SK-N-SH treated with all-trans-retinoic acid at 6 μM for 48 hours (cell line): ENCODE measurements around the gene GPR137B.

Experiments used
- ATAC-seq: fragments of 200-7000 bp; cut with Tn5 transposase; 3 replicates; pipeline ENCODE4 v1.9.1; 2020; ENCODE audit warnings: mild to moderate bottlenecking, moderate library complexity
- ARNTL ChIP-seq: fragments of 450-650 bp; formaldehyde crosslinking; IDR thresholded peaks from 2 replicates; pipeline ENCODE4 v1.5.0; 2020; ENCODE audit warnings: low read depth, mild to moderate bottlenecking, moderate library complexity, borderline replicate concordance
- BACH2 ChIP-seq: fragments of 250-450 bp; sonication (Bioruptor Pico); IDR thresholded peaks from 2 replicates; pipeline ENCODE4 v1.9.0; 2021; ENCODE audit warnings: mild to moderate bottlenecking, borderline replicate concordance
- CREB5 ChIP-seq: fragments of 250-450 bp; sonication (Bioruptor Pico); IDR thresholded peaks from 2 replicates; pipeline ENCODE4 v1.5.1; 2020; ENCODE audit warnings: low read depth, mild to moderate bottlenecking, moderate library complexity
- CSRNP3 ChIP-seq: fragments of 250-450 bp; sonication (Bioruptor Pico); IDR thresholded peaks from 2 replicates; pipeline ENCODE4 v1.5.1; 2021; ENCODE audit warnings: mild to moderate bottlenecking, moderate library complexity
- ESRRG ChIP-seq: fragments of 250-450 bp; sonication (Bioruptor Pico); IDR thresholded peaks from 2 replicates; pipeline ENCODE4 v1.6.1; 2021; ENCODE audit warnings: mild to moderate bottlenecking
- GLIS3 ChIP-seq: fragments of 250-450 bp; sonication (Bioruptor Pico); IDR thresholded peaks from 2 replicates; pipeline ENCODE4 v1.5.0; 2020; ENCODE audit warnings: mild to moderate bottlenecking, moderate library complexity
- ISL1 ChIP-seq: fragments of 250-450 bp; sonication (Bioruptor Pico); IDR thresholded peaks from 2 replicates; pipeline ENCODE4 v2.1.2; 2022; ENCODE audit warnings: mild to moderate bottlenecking, moderate library complexity
- RARB ChIP-seq: fragments of 250-450 bp; sonication (Bioruptor Pico); IDR thresholded peaks from 2 replicates; pipeline ENCODE4 v1.8.0; 2021; ENCODE audit warnings: mild to moderate bottlenecking, moderate library complexity
- SNAI2 ChIP-seq: fragments of 250-450 bp; sonication (Bioruptor Pico); IDR thresholded peaks from 2 replicates; pipeline ENCODE4 v1.5.0; 2020; ENCODE audit warnings: mild to moderate bottlenecking, moderate library complexity
- TCF4 ChIP-seq: fragments of 250-450 bp; sonication (Bioruptor Pico); IDR thresholded peaks from 2 replicates; pipeline ENCODE4 v1.8.0; 2021; ENCODE audit warnings: mild to moderate bottlenecking, moderate library complexity, borderline replicate concordance
- TOX ChIP-seq: fragments of 250-450 bp; sonication (Bioruptor Pico); IDR thresholded peaks from 2 replicates; pipeline ENCODE4 v1.8.0; 2021; ENCODE audit warnings: mild to moderate bottlenecking, moderate library complexity, borderline replicate concordance
- TSHZ2 ChIP-seq: fragments of 250-450 bp; sonication (Bioruptor Pico); IDR thresholded peaks from 2 replicates; pipeline ENCODE4 v1.5.0; 2020; ENCODE audit warnings: mild to moderate bottlenecking, moderate library complexity
- ZFP30 ChIP-seq: fragments of 450-650 bp; formaldehyde crosslinking; IDR thresholded peaks from 2 replicates; pipeline ENCODE4 v1.5.0; 2022; ENCODE audit warnings: mild to moderate bottlenecking, moderate library complexity
- ZNF565 ChIP-seq: fragments of 450-650 bp; formaldehyde crosslinking; conservative IDR thresholded peaks from 2 replicates; pipeline ENCODE4 v1.5.0; 2020; ENCODE audit warnings: low read depth, mild to moderate bottlenecking, moderate library complexity
- ZNF70 ChIP-seq: fragments of 450-650 bp; formaldehyde crosslinking; IDR thresholded peaks from 2 replicates; pipeline ENCODE4 v1.5.0; 2020; ENCODE audit warnings: mild to moderate bottlenecking, moderate library complexity
- ZNF8 ChIP-seq: fragments of 450-650 bp; formaldehyde crosslinking; IDR thresholded peaks from 2 replicates; pipeline ENCODE4 v1.5.0; 2020; ENCODE audit warnings: mild to moderate bottlenecking, moderate library complexity
- TF ChIP-seq, protein P1 (sequence below): fragments of 250-450 bp; sonication (Bioruptor Pico); IDR thresholded peaks from 2 replicates; pipeline ENCODE4 v1.8.0; 2021; ENCODE audit warnings: low read depth, mild to moderate bottlenecking, moderate library complexity, borderline replicate concordance

Gene GPR137B

DNA sequence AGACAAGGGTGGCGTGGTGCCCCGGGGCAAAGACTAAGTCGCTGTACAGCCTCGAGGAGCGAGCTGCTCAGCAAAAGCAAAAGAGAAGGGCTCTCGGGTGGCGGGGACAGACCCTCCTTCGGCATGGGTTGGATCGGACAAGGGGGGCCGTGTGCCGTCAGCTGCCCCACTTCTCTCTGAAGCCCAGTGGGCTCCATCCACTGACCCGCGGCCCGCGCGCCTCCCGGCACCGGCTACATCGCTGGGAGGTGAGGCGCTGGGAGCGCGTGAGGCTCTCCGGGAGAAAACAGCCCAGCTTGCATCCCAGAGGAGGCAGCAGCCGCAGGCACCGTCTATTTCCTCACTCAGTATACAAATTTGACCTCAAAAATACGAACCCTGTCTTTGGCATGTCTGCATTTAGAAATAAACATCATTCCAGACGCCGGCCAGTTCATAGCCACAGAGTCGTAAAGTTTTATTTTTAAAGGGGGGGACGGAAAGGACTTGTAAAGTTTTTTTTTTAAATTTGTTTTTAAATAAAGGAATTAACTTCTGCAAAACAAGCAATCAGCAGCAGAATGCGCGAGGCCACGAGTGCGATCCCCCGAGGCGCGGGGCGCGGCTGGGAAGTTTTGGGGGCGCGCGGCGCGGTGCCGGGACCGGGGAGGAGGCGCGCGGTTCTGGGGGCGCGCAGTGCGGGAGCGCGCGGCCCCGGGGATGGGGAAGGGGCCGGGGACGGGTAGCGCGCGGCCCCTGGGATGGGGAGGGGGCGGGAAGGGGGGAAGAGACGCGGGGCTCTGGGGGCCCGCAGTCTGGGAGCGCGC is 689 bp upstream of the GPR137B start:
- TF ChIP-seq TSHZ2 (peak; percentile 41; the same call in 1 of the 2 replicates), ZNF70 (CRISPR knock-in tag) (no peak), GLIS3 (CRISPR knock-in tag) (no peak), RARB (CRISPR knock-in tag) (no peak), ARNTL (CRISPR knock-in tag) (no peak)
- ATAC-seq: peak; percentile 74

GRCh38 chr1:236143104-236143948 is 987 bp downstream of the GPR137B start:
- peak; percentile 60 for ATAC-seq
- TF ChIP-seq ARNTL (CRISPR knock-in tag) (no peak), ESRRG (CRISPR knock-in tag) (no peak), ISL1 (CRISPR knock-in tag) (no peak), ZNF70 (CRISPR knock-in tag) (no peak), CREB5 (no peak), SNAI2 (CRISPR knock-in tag) (no peak), TSHZ2 (no peak)
- TF ChIP-seq, protein P1, sequence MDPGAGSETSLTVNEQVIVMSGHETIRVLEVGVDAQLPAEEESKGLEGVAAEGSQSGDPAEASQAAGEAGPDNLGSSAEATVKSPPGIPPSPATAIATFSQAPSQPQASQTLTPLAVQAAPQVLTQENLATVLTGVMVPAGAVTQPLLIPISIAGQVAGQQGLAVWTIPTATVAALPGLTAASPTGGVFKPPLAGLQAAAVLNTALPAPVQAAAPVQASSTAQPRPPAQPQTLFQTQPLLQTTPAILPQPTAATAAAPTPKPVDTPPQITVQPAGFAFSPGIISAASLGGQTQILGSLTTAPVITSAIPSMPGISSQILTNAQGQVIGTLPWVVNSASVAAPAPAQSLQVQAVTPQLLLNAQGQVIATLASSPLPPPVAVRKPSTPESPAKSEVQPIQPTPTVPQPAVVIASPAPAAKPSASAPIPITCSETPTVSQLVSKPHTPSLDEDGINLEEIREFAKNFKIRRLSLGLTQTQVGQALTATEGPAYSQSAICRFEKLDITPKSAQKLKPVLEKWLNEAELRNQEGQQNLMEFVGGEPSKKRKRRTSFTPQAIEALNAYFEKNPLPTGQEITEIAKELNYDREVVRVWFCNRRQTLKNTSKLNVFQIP (CRISPR knock-in tag): no peak

DNA sequence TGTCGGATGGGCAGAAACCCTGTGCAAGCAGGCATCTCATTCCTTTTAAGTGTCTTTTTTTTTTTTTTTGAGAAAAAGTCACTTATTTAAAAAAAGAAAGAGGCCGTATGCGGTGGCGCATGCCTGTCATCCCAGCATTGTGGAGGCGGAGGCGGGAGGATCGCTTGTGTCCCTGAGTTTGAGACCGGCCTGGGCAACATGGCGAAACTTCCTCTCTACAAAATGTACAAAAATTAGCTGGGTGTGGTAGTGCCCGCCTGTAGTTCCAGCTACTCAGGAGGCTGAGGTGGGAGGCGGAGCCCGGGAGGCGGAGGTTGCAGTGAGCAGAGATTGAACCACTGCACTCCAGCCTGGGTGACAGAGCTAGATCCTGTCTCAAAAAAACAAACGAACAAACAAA is 1.7 kb downstream of the GPR137B start:
- no peak for ATAC-seq
- TF ChIP-seq, protein P1 (CRISPR knock-in tag): no peak
- TF ChIP-seq RARB (CRISPR knock-in tag): no peak
- TF ChIP-seq BACH2 (CRISPR knock-in tag): no peak
- no peak for TF ChIP-seq TSHZ2
- TF ChIP-seq ZNF565 (CRISPR knock-in tag): no peak
- no peak for TF ChIP-seq TCF4 (CRISPR knock-in tag)
- no peak for TF ChIP-seq ZFP30 (CRISPR knock-in tag)
- TF ChIP-seq ZNF8: no peak
- TF ChIP-seq CSRNP3 (CRISPR knock-in tag): no peak
- no peak for TF ChIP-seq TOX (CRISPR knock-in tag)
